Memory B cell (primary cell): ENCODE results near the gene ADAM12.
"Not testable (repeated sequence)": the region's sequence is repeated elsewhere in the genome, so short reads cannot be mapped to it uniquely, and the experiment has no call there.

Source experiments
- ATAC-seq: fragments of 150-1000 bp; cut with Tn5 transposase; 2 replicates; pipeline ENCODE4 v1.10.0; 2021; ENCODE audit warnings: low read depth, mild to moderate bottlenecking, moderate library complexity
- DNase-seq, 2 donors: peaks; one replicate each; pipeline ENCODE4 v3.0.0; 2022; ENCODE audit warnings: low spot score in 2 of 2
- H3K27ac Mint-ChIP-seq: one replicate; pipeline ENCODE4 v1.8.0; 2022; ENCODE audit warnings: mild to moderate bottlenecking, moderate library complexity, mixed read lengths
- H3K27me3 Mint-ChIP-seq: one replicate; pipeline ENCODE4 v1.8.0; 2022; ENCODE audit warnings: mixed read lengths
- H3K36me3 Mint-ChIP-seq: one replicate; pipeline ENCODE4 v1.8.0; 2022; ENCODE audit warnings: mild to moderate bottlenecking, mixed read lengths
- H3K4me1 Mint-ChIP-seq: one replicate; pipeline ENCODE4 v1.8.0; 2022; ENCODE audit warnings: mixed read lengths
- H3K4me3 Mint-ChIP-seq: one replicate; pipeline ENCODE4 v1.8.0; 2022; ENCODE audit warnings: mild to moderate bottlenecking, moderate library complexity, mixed read lengths
- H3K9me3 Mint-ChIP-seq: one replicate; pipeline ENCODE4 v1.8.0; 2022; ENCODE audit warnings: mixed read lengths

ADAM12 gene

GRCh38 chr10:126393076-126393475, 4.8 kb upstream of the ADAM12 start:
- Mint-ChIP-seq H3K27me3 (peaks cover 9% of the 10 kb centered on the region), H3K4me1 (no peaks in the 10 kb centered on the region), H3K9me3 (peaks cover 4% of the 10 kb centered on the region), H3K36me3 (no peaks in the 10 kb centered on the region), H3K4me3 (no peak overlapping the region), H3K27ac (no peak overlapping the region)
- DNase-seq (no peak), ATAC-seq (no peak)

GRCh38 chr10:126392469-126392868, 4.2 kb upstream of the ADAM12 start:
- ATAC-seq (no peak), DNase-seq (no peak)
- no peaks in the 10 kb centered on the region for H3K4me1 Mint-ChIP-seq
- H3K27me3 Mint-ChIP-seq = peaks cover 9% of the 10 kb centered on the region
- no peaks in the 10 kb centered on the region for H3K36me3 Mint-ChIP-seq
- no peak overlapping the region for H3K27ac Mint-ChIP-seq
- H3K4me3 Mint-ChIP-seq = no peak overlapping the region
- peaks cover 4% of the 10 kb centered on the region for H3K9me3 Mint-ChIP-seq

DNA sequence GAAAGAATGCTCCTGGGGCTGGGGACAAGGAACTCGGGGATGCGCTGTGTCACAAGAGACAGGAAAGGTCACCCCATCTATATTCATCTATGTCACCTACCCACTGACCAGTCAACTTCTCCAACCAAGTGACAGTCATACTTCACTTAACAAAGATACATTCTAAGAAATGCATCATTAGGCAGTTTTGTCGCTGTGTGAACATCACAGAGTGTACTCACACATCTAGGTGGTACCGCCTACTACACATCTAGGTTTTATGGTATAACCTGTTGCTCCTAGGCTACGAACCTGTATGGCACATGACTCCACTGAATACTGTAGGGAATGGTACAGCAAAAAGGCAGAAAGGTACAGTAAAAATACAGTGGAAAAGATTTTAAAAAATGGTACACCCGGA, 3.8 kb upstream of the ADAM12 start:
- DNase-seq = no peak
- peaks cover 2% of the 10 kb centered on the region for H3K4me1 Mint-ChIP-seq
- ATAC-seq = no peak
- no peak overlapping the region for H3K4me3 Mint-ChIP-seq
- no peak overlapping the region for H3K27ac Mint-ChIP-seq
- H3K27me3 Mint-ChIP-seq = peaks cover 12% of the 10 kb centered on the region
- peaks cover 2% of the 10 kb centered on the region for H3K36me3 Mint-ChIP-seq
- peaks cover 4% of the 10 kb centered on the region for H3K9me3 Mint-ChIP-seq

DNA sequence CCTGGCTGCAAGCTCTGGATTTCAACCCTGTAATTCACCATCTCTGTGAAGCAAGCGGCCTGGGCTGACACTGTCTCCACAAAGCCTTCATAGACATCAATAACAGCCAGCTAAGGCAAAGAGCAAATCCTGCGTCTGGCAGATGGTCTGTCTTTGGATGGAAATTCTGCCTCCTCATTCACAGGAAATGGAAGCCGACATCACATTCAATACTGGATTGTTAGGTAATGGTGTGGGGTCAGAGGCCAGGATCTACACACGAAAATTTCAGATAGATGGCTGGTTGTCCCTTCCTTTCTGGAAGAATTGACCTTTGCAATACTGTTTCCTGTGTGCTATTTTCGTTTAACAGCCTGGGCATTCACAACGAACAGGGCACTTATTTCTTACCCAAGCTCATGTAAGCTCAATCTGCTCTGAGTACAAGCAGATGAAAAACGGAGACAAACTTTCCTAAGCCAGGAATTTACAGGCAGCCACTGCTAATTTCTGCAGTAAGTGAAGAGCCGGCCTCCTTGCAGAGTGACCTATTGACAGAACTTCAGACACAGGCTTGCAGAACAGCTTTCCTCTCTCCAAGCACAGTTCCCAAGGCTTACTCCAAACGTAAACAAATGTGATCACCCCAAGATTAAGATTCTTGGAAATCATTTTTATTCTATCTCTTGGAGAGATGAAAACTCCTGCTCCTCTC, 3.1 kb upstream of the ADAM12 start:
- DNase-seq = no peak
- ATAC-seq = no peak
- no peak overlapping the region for H3K4me3 Mint-ChIP-seq
- H3K9me3 Mint-ChIP-seq = peaks cover 2% of the 10 kb centered on the region
- H3K27me3 Mint-ChIP-seq = peaks cover 16% of the 10 kb centered on the region
- H3K27ac Mint-ChIP-seq = no peak overlapping the region
- peaks cover 2% of the 10 kb centered on the region for H3K36me3 Mint-ChIP-seq
- H3K4me1 Mint-ChIP-seq = peaks cover 5% of the 10 kb centered on the region

DNA sequence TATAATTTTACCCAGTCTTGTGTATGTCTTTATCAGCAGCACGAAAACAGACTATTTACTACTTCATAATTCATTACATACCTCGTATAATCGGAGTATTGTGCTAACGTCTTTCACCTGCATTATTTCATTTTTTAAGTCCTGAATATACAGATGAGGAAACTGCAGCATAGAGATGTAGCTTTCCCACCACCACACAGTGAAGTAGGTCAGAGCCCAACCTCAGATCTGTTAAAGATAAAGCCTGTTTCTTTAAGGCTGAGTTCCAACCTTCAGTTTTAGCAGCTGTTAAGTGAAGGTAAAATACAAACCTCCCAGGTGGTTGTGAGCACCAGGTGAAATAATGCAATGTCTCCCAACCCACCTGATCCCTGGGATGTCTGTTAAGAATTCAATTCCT, 2.0 kb upstream of the ADAM12 start:
- Mint-ChIP-seq H3K27ac (no peak overlapping the region), H3K27me3 (peaks cover 20% of the 10 kb centered on the region), H3K9me3 (peaks cover 2% of the 10 kb centered on the region), H3K36me3 (peaks cover 2% of the 10 kb centered on the region), H3K4me3 (no peak overlapping the region), H3K4me1 (peaks cover 5% of the 10 kb centered on the region)
- DNase-seq (no peak), ATAC-seq (no peak)

DNA sequence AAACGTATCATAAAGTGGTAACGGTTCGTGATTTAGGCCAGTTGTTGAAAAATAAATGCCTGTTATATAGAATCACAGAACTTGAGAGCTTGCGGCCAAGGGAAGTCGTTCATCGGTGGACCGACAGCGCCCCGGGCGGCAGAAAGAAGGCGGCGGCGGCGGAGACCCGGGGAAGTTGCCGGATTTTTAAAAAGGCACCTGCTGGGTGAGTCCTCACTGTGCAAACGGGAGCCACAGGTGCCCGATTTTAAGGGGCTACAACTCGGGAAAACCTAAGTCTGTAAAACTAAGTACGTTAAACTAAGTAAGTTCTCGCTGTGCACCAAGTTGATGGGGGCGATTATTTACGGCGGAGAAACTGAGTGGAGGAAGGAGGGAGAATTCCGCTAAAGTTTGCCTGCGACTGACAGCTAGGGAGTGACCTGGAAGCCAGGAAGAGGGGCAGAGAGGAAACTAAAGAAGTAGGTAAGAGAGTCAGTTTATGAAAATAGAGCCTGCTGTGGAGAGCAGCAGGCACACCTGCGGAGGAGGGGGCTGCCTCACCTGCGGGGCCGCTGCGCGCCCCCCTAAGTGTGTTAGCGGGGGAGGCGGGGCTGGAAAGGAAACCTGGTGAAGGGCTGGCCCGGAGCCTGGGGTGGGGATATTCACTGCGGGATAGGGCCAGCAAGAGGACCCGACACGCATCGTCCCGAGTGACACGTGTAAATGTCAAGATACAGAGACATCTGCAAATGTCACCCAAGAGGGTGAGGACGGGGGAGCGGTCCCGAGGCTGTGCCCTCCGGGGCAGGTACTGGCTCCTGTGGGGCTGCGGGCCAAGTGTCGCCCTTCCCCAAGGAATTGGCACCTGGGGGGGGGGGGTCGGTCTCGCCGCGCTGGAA, 996 bp downstream of the ADAM12 start:
- peaks cover 22% of the 10 kb centered on the region for H3K27me3 Mint-ChIP-seq
- peaks cover 5% of the 10 kb centered on the region for H3K4me1 Mint-ChIP-seq
- no peak for DNase-seq
- no peaks in the 10 kb centered on the region for H3K9me3 Mint-ChIP-seq
- no peak for ATAC-seq
- no peak overlapping the region for H3K27ac Mint-ChIP-seq
- no peak overlapping the region for H3K4me3 Mint-ChIP-seq
- peaks cover 2% of the 10 kb centered on the region for H3K36me3 Mint-ChIP-seq

DNA sequence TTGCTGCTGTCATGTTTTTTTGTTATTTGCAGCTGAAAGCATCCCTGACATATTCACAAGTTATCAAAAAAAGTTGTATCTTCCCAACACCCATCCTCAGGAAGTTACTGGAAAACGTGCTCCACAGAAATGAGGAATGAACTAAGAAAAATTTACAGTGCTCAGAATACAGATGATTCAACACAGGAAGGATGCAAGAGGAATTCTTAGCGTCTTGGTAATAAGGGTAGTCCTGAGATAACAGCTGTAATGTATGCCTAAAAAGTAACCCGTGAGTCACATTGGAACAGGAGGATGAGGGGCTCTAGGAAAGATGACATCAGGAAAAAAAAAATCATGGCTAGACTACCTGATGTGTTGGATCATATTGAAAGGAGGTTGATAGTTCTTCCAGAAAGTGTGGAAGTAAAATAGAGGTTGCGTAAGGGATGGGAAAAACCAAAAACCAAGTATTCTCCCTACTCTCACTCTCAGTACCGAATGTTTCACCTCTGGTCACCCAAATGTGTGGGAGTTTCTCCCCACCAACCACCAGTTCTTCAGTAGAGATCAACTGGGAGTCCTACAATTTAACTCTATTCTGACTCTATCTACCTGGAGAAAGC, 3.9 kb downstream of the ADAM12 start:
- no peak for ATAC-seq
- peaks cover 2% of the 10 kb centered on the region for H3K36me3 Mint-ChIP-seq
- H3K27me3 Mint-ChIP-seq = peaks cover 15% of the 10 kb centered on the region
- DNase-seq = no peak
- peaks cover 5% of the 10 kb centered on the region for H3K4me1 Mint-ChIP-seq
- H3K4me3 Mint-ChIP-seq = no peak overlapping the region
- H3K9me3 Mint-ChIP-seq = no peaks in the 10 kb centered on the region
- H3K27ac Mint-ChIP-seq = no peak overlapping the region

DNA sequence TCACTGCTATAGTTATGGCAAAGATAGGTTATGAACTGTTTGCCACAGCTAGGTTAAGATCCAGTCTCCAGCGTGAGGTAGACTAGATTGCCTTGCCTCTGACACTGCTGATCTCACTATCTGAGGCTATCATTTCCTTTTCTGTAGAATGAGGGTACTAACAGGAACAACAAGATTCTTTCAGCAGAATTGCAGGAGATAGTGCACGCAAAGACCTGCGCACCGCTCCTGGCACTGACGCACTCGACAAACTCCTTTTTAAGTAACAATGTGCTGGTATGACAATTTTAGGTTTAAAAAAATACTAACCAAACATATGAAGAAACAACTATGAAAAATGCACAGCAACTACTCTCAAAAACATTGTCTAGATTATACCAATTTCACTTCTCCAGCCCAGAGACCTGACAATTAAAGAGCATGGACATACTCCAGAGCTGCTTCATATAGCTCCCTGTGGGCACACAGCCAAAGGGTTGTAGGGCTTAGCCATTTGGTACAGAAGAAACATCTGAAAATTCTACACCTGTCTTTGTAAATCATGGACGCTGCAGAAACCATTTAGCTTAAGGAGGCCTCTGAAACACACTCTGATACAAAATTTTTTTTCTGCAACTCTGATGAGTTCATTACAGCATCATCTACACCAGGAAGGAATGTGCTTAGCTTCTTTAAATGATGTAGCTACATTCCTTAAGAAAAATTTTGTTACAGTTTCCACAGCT, 7.8 kb downstream of the ADAM12 start:
- Mint-ChIP-seq H3K4me3 (no peak overlapping the region), H3K36me3 (no peaks in the 10 kb centered on the region), H3K4me1 (no peaks in the 10 kb centered on the region), H3K27ac (no peak overlapping the region), H3K27me3 (peaks cover 3% of the 10 kb centered on the region), H3K9me3 (peaks cover 5% of the 10 kb centered on the region)
- DNase-seq = no peak
- no peak for ATAC-seq

- peaks cover 12% of the 10 kb centered on the region for H3K9me3 Mint-ChIP-seq
- H3K27me3 Mint-ChIP-seq, H3K4me3 Mint-ChIP-seq, H3K36me3 Mint-ChIP-seq, H3K4me1 Mint-ChIP-seq, DNase-seq, ATAC-seq, H3K27ac Mint-ChIP-seq: not testable (repeated sequence)
Observed at GRCh38 chr10:126379166-126379565, 9.1 kb downstream of the ADAM12 start.

DNA sequence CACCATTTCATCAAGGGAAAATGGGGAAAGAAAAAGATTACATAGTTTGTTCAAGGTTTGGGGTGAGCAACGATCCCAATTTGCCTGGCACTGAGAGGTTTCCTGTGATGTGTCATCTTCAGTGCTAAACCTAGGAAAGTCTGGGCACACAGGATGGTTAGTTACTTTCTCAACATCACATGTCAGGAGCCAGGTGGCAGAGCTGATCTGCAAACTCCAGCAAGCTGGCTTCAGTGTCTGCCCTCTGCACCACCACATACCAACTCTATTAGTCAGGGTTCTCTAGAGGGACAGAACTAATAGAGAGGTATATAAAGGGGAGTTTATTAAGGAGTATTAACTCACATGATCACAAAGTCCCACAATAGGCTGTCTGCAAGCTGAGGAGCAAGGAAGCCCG, 11.3 kb downstream of the ADAM12 start:
- Mint-ChIP-seq H3K9me3 (peaks cover 17% of the 10 kb centered on the region), H3K4me1 (no peaks in the 10 kb centered on the region), H3K4me3 (no peak overlapping the region), H3K36me3 (no peaks in the 10 kb centered on the region), H3K27ac (no peak overlapping the region), H3K27me3 (no peaks in the 10 kb centered on the region)
- ATAC-seq (no peak), DNase-seq (no peak)

GRCh38 chr10:126375926-126376554, 12.2 kb downstream of the ADAM12 start:
- Mint-ChIP-seq H3K4me3 (no peak overlapping the region), H3K27ac (no peak overlapping the region), H3K27me3 (no peaks in the 10 kb centered on the region), H3K9me3 (peaks cover 17% of the 10 kb centered on the region), H3K36me3 (no peaks in the 10 kb centered on the region), H3K4me1 (no peaks in the 10 kb centered on the region)
- DNase-seq (no peak), ATAC-seq (no peak)

GRCh38 chr10:126375299-126375698, 13.0 kb downstream of the ADAM12 start:
- no peak for ATAC-seq
- Mint-ChIP-seq H3K36me3 (no peaks in the 10 kb centered on the region), H3K4me3 (no peak overlapping the region), H3K27me3 (no peaks in the 10 kb centered on the region), H3K9me3 (peaks cover 17% of the 10 kb centered on the region), H3K27ac (no peak overlapping the region), H3K4me1 (no peaks in the 10 kb centered on the region)
- DNase-seq = no peak

DNA sequence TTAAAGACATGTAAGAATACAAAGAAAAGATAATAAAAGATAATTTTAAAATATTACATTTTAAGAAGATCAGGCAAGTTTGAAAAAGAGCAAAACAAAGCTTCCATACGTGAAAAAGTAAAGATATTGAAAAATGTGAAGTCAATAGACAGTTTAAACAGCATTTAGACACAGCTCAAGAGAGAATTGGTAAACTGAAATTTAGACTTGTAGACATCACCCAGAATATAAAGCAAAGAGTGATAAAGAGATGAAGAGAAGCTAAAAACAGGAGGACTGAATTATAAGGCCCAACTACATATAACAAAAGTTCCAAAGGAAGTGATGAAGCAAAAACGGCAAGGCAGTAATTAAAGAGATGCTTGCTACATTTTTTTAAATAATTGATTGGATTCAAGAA, 13.8 kb downstream of the ADAM12 start:
- no peak overlapping the region for H3K27ac Mint-ChIP-seq
- peaks cover 17% of the 10 kb centered on the region for H3K9me3 Mint-ChIP-seq
- H3K36me3 Mint-ChIP-seq = no peaks in the 10 kb centered on the region
- H3K27me3 Mint-ChIP-seq = no peaks in the 10 kb centered on the region
- H3K4me3 Mint-ChIP-seq = no peak overlapping the region
- DNase-seq (no peak), ATAC-seq (no peak)
- H3K4me1 Mint-ChIP-seq = no peaks in the 10 kb centered on the region
